PC-3 (cell line): ENCODE measurements around the gene FYN. TPM values are rescaled to one million over a fixed set of nuclear protein-coding genes. Genes with fewer than 3 reads are reported as not detected.

ENCODE experiments used
- ATAC-seq: fragments of 200-7000 bp; cut with Tn5 transposase; 2 replicates; pipeline ENCODE4 v1.9.1; 2020; ENCODE audit warnings: mild to moderate bottlenecking, moderate library complexity
- BruUV-seq: library from RNA; stranded (reverse); fragments of 400-500 nt; replicated peaks from 2 replicates; lab custom pipeline; 2021; lab: Mats Ljungman, UMichigan
- CTCF ChIA-PET: fragments of 300-600 bp; sonication (Branson Sonifier 250); formaldehyde crosslinking; loops from one replicate; lab custom pipeline; 2022; ENCODE audit warnings: antibody characterized with exemption; lab: Charles Lee
- POLR2A ChIA-PET: fragments of 300-600 bp; sonication (Branson Sonifier 250); formaldehyde crosslinking; loops from one replicate; lab custom pipeline; 2022; ENCODE audit warnings: antibody characterized with exemption; ENCODE audit not compliant: unreplicated experiment; lab: Charles Lee
- DNase-seq: peaks from one replicate; pipeline ENCODE4 v3.0.0-alpha.2; 2015
- H2AFZ ChIP-seq: fragments of 300-600 bp; sonication (generic); 2 replicates; pipeline ENCODE4 v1.6.0; 2016; ENCODE audit warnings: antibody characterized with exemption, low read length
- H3F3A ChIP-seq: fragments of 300-600 bp; sonication (generic); one replicate; pipeline ENCODE4 v1.6.0; 2017; ENCODE audit warnings: antibody characterized with exemption, low read length, control low read depth, mild to moderate bottlenecking; ENCODE audit not compliant: unreplicated experiment
- H3K27ac ChIP-seq: fragments of 300-600 bp; sonication (generic); 2 replicates; pipeline ENCODE4 v1.5.1; 2016; ENCODE audit warnings: mild to moderate bottlenecking, low read length
- H3K27me3 ChIP-seq: fragments of 300-600 bp; sonication (generic); 2 replicates; pipeline ENCODE4 v1.6.1; 2016; ENCODE audit warnings: low read length, mixed read lengths
- H3K36me3 ChIP-seq: fragments of 300-600 bp; sonication (generic); 2 replicates; pipeline ENCODE4 v1.6.1; 2016; ENCODE audit warnings: low read depth, mixed run types, low read length, mixed read lengths
- H3K4me1 ChIP-seq: fragments of 300-600 bp; sonication (generic); 2 replicates; pipeline ENCODE4 v1.5.1; 2016; ENCODE audit warnings: low read length; ENCODE audit not compliant: insufficient read depth
- H3K4me2 ChIP-seq: fragments of 300-600 bp; sonication (generic); 2 replicates; pipeline ENCODE4 v1.6.0; 2016; ENCODE audit warnings: low read length
- H3K4me3 ChIP-seq: fragments of 300-600 bp; sonication (generic); 2 replicates; pipeline ENCODE4 v1.5.1; 2016; ENCODE audit warnings: mild to moderate bottlenecking, low read length, mixed read lengths
- H3K79me2 ChIP-seq: fragments of 300-600 bp; sonication (generic); 2 replicates; pipeline ENCODE4 v1.6.1; 2017; ENCODE audit warnings: low read length, mixed read lengths
- H3K9ac ChIP-seq: fragments of 300-600 bp; sonication (generic); 2 replicates; pipeline ENCODE4 v1.6.0; 2016; ENCODE audit warnings: mild to moderate bottlenecking, low read length
- H3K9me2 ChIP-seq: fragments of 300-600 bp; sonication (generic); replicated peaks from 2 replicates; pipeline ENCODE4 v1.6.1; 2016; ENCODE audit warnings: mixed run types, low read length, mixed read lengths
- H3K9me3 ChIP-seq: fragments of 300-600 bp; sonication (generic); 2 replicates; pipeline ENCODE4 v1.6.1; 2016; ENCODE audit warnings: low read length, mixed read lengths
- H4K20me1 ChIP-seq: fragments of 300-600 bp; sonication (generic); 2 replicates; pipeline ENCODE4 v1.6.1; 2016; ENCODE audit warnings: low read length, mixed read lengths
- CTCF ChIP-seq: fragments of 300-600 bp; sonication (generic); conservative IDR thresholded peaks from 2 replicates; pipeline ENCODE4 v1.5.1; 2017; ENCODE audit warnings: antibody characterized with exemption, low read depth, mild to moderate bottlenecking, low read length
- EZH2 ChIP-seq: fragments of 300-600 bp; sonication (generic); IDR thresholded peaks from one replicate; pipeline ENCODE4 v1.6.1; 2017; ENCODE audit warnings: antibody characterized with exemption, mild to moderate bottlenecking, low read length; ENCODE audit not compliant: unreplicated experiment
- EZH2phosphoT487 ChIP-seq: fragments of 300-600 bp; sonication (generic); IDR thresholded peaks from 2 replicates; pipeline ENCODE4 v1.6.1; 2018; ENCODE audit warnings: mild to moderate bottlenecking, antibody characterized with exemption, low read length, borderline replicate concordance
- intact Hi-C: fragments of 100-400 bp; cut with micrococcal nuclease; formaldehyde crosslinking; loops from 2 replicates; pipeline ENCODE4 v1.9.0; 2023
- total RNA-seq: library from RNA; depleted of rRNA; stranded (reverse); fragments of >200 nt; gene quantifications from 2 replicates; pipeline ENCODE4 v1.2.3, GENCODE V29; 2014

FYN gene
- total RNA-seq, 1 experiment from 2014 or later = 27.6 TPM

- ATAC-seq (no peak), DNase-seq (no peak)
- Histone ChIP-seq H3K4me1 (peaks cover 6% of the 10 kb centered on the region; the same call in 1 of the 2 replicates), H3K9me3 (no peaks in the 10 kb centered on the region), H3K4me2 (no peak overlapping the region), H3K36me3 (no peaks in the 10 kb centered on the region), H3K79me2 (no peaks in the 10 kb centered on the region), H3K4me3 (no peak overlapping the region), H3K27ac (no peak overlapping the region), H3K9me2 (no peaks in the 10 kb centered on the region), H4K20me1 (no peaks in the 10 kb centered on the region), H2AFZ (no peak overlapping the region), H3K27me3 (no peaks in the 10 kb centered on the region), H3F3A (no peaks in the 10 kb centered on the region), H3K9ac (no peak overlapping the region)
- intact Hi-C loops = no loop called here
- POLR2A ChIA-PET = no interaction called here
- TF ChIP-seq EZH2 (no peak), CTCF (no peak), EZH2phosphoT487 (no peak)
- CTCF ChIA-PET = no interaction called here
- BruUV-seq = no TSS peak
These were observed 114.5 kb downstream of the FYN start for GRCh38 chr6:111758608-111759329.

- Histone ChIP-seq H3K27me3 (no peaks in the 10 kb centered on the region), H3K79me2 (no peaks in the 10 kb centered on the region), H3K4me2 (no peak overlapping the region), H2AFZ (peak overlapping the region; percentile 63), H3K9me2 (no peaks in the 10 kb centered on the region), H3K4me3 (no peak overlapping the region), H3K4me1 (peaks cover 6% of the 10 kb centered on the region; the same call in 1 of the 2 replicates), H3K36me3 (no peaks in the 10 kb centered on the region), H4K20me1 (no peaks in the 10 kb centered on the region), H3K9me3 (no peaks in the 10 kb centered on the region), H3K9ac (no peak overlapping the region), H3K27ac (no peak overlapping the region), H3F3A (no peaks in the 10 kb centered on the region)
- DNase-seq (peak; percentile 37), ATAC-seq (peak; percentile 70)
- intact Hi-C loops = no loop called here
- BruUV-seq = no TSS peak
- ChIA-PET CTCF (no interaction called here), POLR2A (no interaction called here)
- TF ChIP-seq EZH2 = no peak
- no peak for TF ChIP-seq CTCF
- no peak for TF ChIP-seq EZH2phosphoT487
These were observed 115.9 kb downstream of the FYN start for GRCh38 chr6:111757342-111757741.

GRCh38 chr6:111754423-111754822 lies 118.8 kb downstream of the FYN start:
- Histone ChIP-seq H4K20me1 (no peaks in the 10 kb centered on the region), H3F3A (no peaks in the 10 kb centered on the region), H3K36me3 (no peaks in the 10 kb centered on the region), H2AFZ (no peak overlapping the region), H3K9me2 (no peaks in the 10 kb centered on the region), H3K27me3 (no peaks in the 10 kb centered on the region), H3K4me1 (peaks cover 6% of the 10 kb centered on the region; the same call in 1 of the 2 replicates), H3K27ac (no peak overlapping the region), H3K79me2 (no peaks in the 10 kb centered on the region), H3K9me3 (no peaks in the 10 kb centered on the region), H3K4me2 (no peak overlapping the region), H3K9ac (no peak overlapping the region), H3K4me3 (no peak overlapping the region)
- no TSS peak for BruUV-seq
- DNase-seq (no peak), ATAC-seq (no peak)
- ChIA-PET CTCF (no interaction called here), POLR2A (no interaction called here)
- TF ChIP-seq CTCF (no peak), EZH2phosphoT487 (no peak), EZH2 (no peak)
- intact Hi-C loops = no loop called here
